ENCODE data around the gene CSNK1A1.
"Not testable (repeated sequence)": the region's sequence is repeated elsewhere in the genome, so short reads cannot be mapped to it uniquely, and the experiment has no call there.

GRCh38 chr5:149444430-149444829 is 106.8 kb downstream of the CSNK1A1 start:
- not testable (repeated sequence) for TF ChIP-seq CTCF (conservative IDR thresholded peaks at IDR 0.05; ENCODE audit: low read length); EZH2phosphoT487 (IDR thresholded peaks at IDR 0.05; ENCODE audit: borderline replicate concordance, low read depth, low read length)
